ENCODE measurements around the gene DAG1. TPM values are rescaled to one million over a fixed set of nuclear protein-coding genes. Genes with fewer than 3 reads are reported as not detected.
A peak's percentile ranks its signal among the peaks of the same experiment; 100 is the strongest.

The DAG1 gene
- total RNA-seq, 1 donor = 88.5 TPM

DNA sequence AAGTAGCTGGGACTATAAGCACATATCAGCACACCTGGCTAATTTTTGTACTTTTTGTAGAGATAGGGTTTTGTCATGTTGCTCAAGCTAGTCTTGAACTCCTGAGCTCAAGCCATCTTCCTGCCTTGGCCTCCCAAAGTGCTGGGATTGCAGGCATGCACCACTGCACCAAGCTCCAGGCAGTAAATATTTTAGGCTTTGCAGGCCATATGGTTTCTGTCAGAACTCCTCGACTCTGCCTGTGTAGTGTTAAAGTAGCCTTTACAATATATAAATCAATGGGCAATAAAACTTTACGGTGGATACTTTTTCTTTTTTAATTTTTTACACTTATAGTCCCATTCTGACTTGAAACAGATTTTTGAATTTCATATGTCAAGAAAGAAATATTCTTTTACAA is 41.6 kb downstream of the DAG1 start:
- TF ChIP-seq, protein P1, sequence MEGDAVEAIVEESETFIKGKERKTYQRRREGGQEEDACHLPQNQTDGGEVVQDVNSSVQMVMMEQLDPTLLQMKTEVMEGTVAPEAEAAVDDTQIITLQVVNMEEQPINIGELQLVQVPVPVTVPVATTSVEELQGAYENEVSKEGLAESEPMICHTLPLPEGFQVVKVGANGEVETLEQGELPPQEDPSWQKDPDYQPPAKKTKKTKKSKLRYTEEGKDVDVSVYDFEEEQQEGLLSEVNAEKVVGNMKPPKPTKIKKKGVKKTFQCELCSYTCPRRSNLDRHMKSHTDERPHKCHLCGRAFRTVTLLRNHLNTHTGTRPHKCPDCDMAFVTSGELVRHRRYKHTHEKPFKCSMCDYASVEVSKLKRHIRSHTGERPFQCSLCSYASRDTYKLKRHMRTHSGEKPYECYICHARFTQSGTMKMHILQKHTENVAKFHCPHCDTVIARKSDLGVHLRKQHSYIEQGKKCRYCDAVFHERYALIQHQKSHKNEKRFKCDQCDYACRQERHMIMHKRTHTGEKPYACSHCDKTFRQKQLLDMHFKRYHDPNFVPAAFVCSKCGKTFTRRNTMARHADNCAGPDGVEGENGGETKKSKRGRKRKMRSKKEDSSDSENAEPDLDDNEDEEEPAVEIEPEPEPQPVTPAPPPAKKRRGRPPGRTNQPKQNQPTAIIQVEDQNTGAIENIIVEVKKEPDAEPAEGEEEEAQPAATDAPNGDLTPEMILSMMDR (IDR thresholded peaks at IDR 0.05; ENCODE audit: insufficient read depth, low read depth, low read length) = no peak
- DNase-seq (ENCODE audit: low read depth) = peak; percentile 86

DNA sequence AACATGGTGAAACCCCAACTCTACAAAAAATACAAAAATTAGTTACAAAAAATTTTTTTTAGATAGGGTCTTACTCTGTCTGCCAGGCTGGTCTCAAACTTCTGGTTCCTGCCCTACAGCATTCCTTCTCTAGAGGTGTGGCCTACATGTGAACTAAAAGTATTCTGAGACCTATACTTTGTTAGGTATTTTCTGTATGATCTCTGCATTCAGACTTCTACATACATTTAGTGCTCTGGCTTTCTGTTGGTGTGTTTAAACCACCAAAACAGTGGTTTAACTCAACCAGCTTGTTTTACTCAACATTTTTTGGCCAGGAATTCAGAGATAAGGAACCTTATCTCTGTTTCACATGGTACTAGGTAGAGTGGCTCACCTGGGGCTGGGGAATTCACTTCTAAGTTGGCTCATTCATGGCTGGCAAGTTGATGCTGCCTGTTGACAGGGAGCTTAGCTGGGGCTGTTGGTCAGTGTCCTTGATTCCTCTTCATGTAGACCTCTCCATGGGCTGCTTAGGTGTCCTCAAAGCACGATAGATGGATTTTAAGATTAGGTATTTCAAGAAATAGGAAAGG is 42.8 kb downstream of the DAG1 start:
- no peak for DNase-seq (ENCODE audit: low read depth)
- TF ChIP-seq, protein P1 (IDR thresholded peaks at IDR 0.05; ENCODE audit: insufficient read depth, low read depth, low read length) = no peak

More for the DNA sequence above, 41.6 kb downstream of the DAG1 start:
- no peak overlapping the region for H3K4me3 ChIP-seq (ENCODE audit: low read depth, low read length)

DNA sequence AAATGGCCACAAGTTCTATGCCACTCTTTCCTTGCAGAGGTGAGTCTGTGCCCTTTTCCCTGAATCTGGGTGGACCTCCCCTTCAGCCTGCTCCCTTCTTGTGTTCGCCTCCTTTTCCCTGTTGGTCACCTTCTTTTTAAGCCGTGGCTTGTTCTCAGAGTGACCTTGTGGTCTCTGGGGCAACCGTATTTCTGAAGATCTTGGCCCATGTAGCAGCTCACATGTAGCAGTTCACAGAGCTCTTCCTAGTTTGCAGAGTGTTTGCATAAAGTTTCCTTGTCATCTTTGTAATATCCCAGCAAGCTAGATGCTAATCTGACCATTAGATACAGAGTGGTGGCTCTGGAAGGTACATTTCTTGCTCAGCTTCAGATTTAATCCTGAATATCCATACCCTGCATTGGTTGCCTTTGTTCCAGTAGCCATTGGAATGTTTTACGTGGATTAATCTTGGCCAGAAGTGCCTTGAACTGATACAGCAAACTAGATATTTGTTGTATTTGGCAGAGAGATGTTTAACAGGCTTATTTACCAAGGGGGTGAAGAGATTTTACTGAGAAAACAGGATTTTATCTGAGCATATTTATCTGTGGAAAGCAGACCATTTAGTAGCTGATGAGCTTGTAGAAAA is 43.5 kb downstream of the DAG1 start:
- TF ChIP-seq, protein P1 (IDR thresholded peaks at IDR 0.05; ENCODE audit: insufficient read depth, low read depth, low read length) = no peak
- DNase-seq (ENCODE audit: low read depth) = peak; percentile 55
- no peak overlapping the region for H3K4me3 ChIP-seq (ENCODE audit: low read depth, low read length)

More for the DNA sequence above, 42.8 kb downstream of the DAG1 start:
- H3K4me3 ChIP-seq (ENCODE audit: low read depth, low read length) = no peak overlapping the region

DNA sequence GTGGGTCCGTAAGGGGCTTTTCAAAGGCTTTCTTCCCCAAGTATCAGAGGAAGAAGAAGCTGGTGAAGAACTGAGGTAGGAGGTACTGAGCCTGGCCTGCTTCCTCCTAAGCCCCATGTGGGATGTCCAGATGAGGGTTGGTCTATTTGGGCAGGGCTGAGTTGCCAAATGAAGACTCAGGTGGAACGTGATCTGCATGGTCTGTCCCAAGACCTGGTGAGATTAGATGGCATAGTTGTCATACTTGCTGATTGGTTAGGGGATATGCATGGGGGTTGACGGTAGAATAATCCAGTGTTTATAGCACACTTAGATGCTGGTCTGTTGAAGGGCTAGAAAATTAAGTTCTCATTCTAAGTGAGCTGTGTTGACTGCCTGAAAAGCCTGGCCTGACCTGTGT is 47.9 kb downstream of the DAG1 start:
- TF ChIP-seq, protein P1 (IDR thresholded peaks at IDR 0.05; ENCODE audit: insufficient read depth, low read depth, low read length) = no peak
- DNase-seq (ENCODE audit: low read depth) = no peak
- H3K4me3 ChIP-seq (ENCODE audit: low read depth, low read length) = no peak overlapping the region

DNA sequence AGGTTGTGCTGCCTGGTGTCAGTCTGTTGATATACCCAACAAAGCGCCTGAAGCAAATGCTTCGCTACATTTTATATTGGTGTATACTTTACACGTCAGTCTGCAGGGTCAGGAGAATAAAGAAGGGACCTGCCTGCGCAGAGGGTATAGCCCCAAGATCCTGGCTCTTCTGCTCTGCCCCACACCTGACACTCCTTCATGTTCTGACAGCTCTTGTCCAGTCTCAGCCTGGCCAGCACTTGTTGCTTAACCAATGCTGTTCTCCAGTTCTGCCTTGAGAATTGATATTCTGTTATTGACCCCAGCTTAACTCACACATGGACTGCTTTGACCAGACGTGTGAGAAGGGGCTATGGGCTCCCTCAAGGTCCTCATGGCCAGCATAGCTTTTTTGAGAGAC is 48.4 kb downstream of the DAG1 start:
- no peak overlapping the region for H3K4me3 ChIP-seq (ENCODE audit: low read depth, low read length)
- no peak for DNase-seq (ENCODE audit: low read depth)
- TF ChIP-seq, protein P1 (IDR thresholded peaks at IDR 0.05; ENCODE audit: insufficient read depth, low read depth, low read length) = no peak

DNA sequence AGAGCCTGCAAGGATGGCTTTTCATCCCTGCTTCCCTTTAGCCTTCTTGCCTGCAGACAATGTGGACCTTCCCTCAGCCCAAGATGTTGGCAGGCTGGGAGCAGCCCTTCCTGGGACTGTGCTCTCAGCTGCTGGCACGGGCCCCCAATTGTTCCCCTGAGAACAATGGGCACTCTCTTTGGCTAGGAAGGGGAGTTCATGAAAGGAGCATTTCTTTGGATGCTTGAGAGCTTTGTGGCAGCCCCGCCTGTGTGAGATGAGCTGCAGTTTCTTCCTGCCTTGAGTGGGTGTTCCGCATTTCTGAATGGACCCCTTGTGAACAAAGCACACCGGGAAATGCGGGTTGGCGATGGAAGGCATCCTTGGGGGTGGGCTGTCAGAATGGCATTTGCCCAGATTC is 49.2 kb downstream of the DAG1 start:
- DNase-seq (ENCODE audit: low read depth) = no peak
- TF ChIP-seq, protein P1 (IDR thresholded peaks at IDR 0.05; ENCODE audit: insufficient read depth, low read depth, low read length) = no peak
- H3K4me3 ChIP-seq (ENCODE audit: low read depth, low read length) = no peak overlapping the region

All from fibroblast of villous mesenchyme (primary cell).